ENCODE measurements around the gene NUMBL. TPM values are rescaled to one million over a fixed set of nuclear protein-coding genes. Genes with fewer than 3 reads are reported as not detected.
A peak's percentile ranks its signal among the peaks of the same experiment; 100 is the strongest.

Gene NUMBL
- total RNA-seq, 6 experiments from 2014 or later = 6.1 to 19.6 (median 10.5) TPM

- intact Hi-C loops (cut with DNase I) = no loop called here
- H3K9me3 ChIP-seq = no peaks in the 10 kb centered on the region
- H3K4me3 ChIP-seq = no peak overlapping the region
- TF ChIP-seq POLR2A (IDR thresholded peaks at IDR 0.05) (no peak), CTCF (IDR thresholded peaks at IDR 0.05) (no peak)
- no peak overlapping the region for H3K27ac ChIP-seq
- H3K36me3 ChIP-seq = peaks cover 0 to 64% (median 6%) of the 10 kb centered on the region in 4 donors
- H3K4me1 ChIP-seq = no peaks in the 10 kb centered on the region
- no peak for ATAC-seq
- WGBS (ENCODE audit: insufficient coverage, low coverage, low lambda C conversion rate, missing lambda C conversion rate) = 100% methylated on average over 4 of the region's 6 CpGs
- no peak for DNase-seq
- H3K27me3 ChIP-seq = no peaks in the 10 kb centered on the region
These were observed 11.3 kb upstream of the NUMBL start for GRCh38 chr19:40701758-40702157.

GRCh38 chr19:40700083-40700482, 9.6 kb upstream of the NUMBL start:
- DNase-seq (no peak), ATAC-seq (no peak)
- H3K36me3 ChIP-seq = peaks cover 0 to 50% (median 6%) of the 10 kb centered on the region in 4 donors
- no peak overlapping the region for H3K4me3 ChIP-seq
- H3K27me3 ChIP-seq = no peaks in the 10 kb centered on the region
- peaks cover 0 to 4% (median 0%) of the 10 kb centered on the region in 4 donors for H3K4me1 ChIP-seq
- no peak overlapping the region for H3K27ac ChIP-seq
- 82% methylated on average over 3 of the region's 9 CpGs for WGBS (ENCODE audit: insufficient coverage, low coverage, low lambda C conversion rate, missing lambda C conversion rate)
- intact Hi-C loops (cut with DNase I) = no loop called here
- H3K9me3 ChIP-seq = no peaks in the 10 kb centered on the region
- TF ChIP-seq POLR2A (IDR thresholded peaks at IDR 0.05) (no peak), CTCF (IDR thresholded peaks at IDR 0.05) (no peak)

- intact Hi-C loops (cut with DNase I) = no loop called here
- Histone ChIP-seq H3K4me3 (no peak overlapping the region), H3K27ac (no peak overlapping the region), H3K4me1 (peaks cover 0 to 4% (median 0%) of the 10 kb centered on the region in 4 donors), H3K9me3 (no peaks in the 10 kb centered on the region), H3K36me3 (peaks cover 0 to 23% (median 3%) of the 10 kb centered on the region in 4 donors), H3K27me3 (no peaks in the 10 kb centered on the region)
- TF ChIP-seq CTCF (IDR thresholded peaks at IDR 0.05) = no peak
- TF ChIP-seq POLR2A (IDR thresholded peaks at IDR 0.05) = no peak
- ATAC-seq (no peak), DNase-seq (no peak)
- WGBS (ENCODE audit: insufficient coverage, low coverage, low lambda C conversion rate, missing lambda C conversion rate) = 98% methylated on average over 4 of the region's 6 CpGs
These were observed 6.6 kb upstream of the NUMBL start for GRCh38 chr19:40697007-40697406.

GRCh38 chr19:40695881-40696280, 5.4 kb upstream of the NUMBL start:
- H3K36me3 ChIP-seq = peaks cover 0 to 12% (median under 1%) of the 10 kb centered on the region in 4 donors
- H3K27me3 ChIP-seq = no peaks in the 10 kb centered on the region
- no peak overlapping the region for H3K27ac ChIP-seq
- no peak overlapping the region for H3K4me3 ChIP-seq
- no peak for TF ChIP-seq CTCF (IDR thresholded peaks at IDR 0.05)
- no peak for TF ChIP-seq POLR2A (IDR thresholded peaks at IDR 0.05)
- intact Hi-C loops (cut with DNase I) = no loop called here
- peak in 2 of 4 donors; percentile 35 to 68 for ATAC-seq
- DNase-seq = no peak
- no peaks in the 10 kb centered on the region for H3K9me3 ChIP-seq
- H3K4me1 ChIP-seq = peaks cover 0 to 9% (median 0%) of the 10 kb centered on the region in 4 donors
- 52% methylated on average over 5 of the region's 5 CpGs for WGBS (ENCODE audit: insufficient coverage, low coverage, low lambda C conversion rate, missing lambda C conversion rate)

- peaks cover 0 to 7% (median under 1%) of the 10 kb centered on the region in 4 donors for H3K36me3 ChIP-seq
- H3K4me1 ChIP-seq = peaks cover 0 to 9% (median 0%) of the 10 kb centered on the region in 4 donors
- no peaks in the 10 kb centered on the region for H3K9me3 ChIP-seq
- H3K27me3 ChIP-seq = no peaks in the 10 kb centered on the region
- intact Hi-C loops (cut with DNase I) = no loop called here
- WGBS (ENCODE audit: insufficient coverage, low coverage, low lambda C conversion rate, missing lambda C conversion rate) = 82% methylated on average over 2 of the region's 4 CpGs
- DNase-seq (no peak), ATAC-seq (no peak)
- H3K27ac ChIP-seq = no peak overlapping the region
- H3K4me3 ChIP-seq = no peak overlapping the region
- TF ChIP-seq CTCF (IDR thresholded peaks at IDR 0.05) = no peak
These were observed 3.4 kb upstream of the NUMBL start for GRCh38 chr19:40693896-40694295.

All from right lobe of liver (tissue), 6 donors.